HepG2 (cell line): ENCODE measurements around the gene TGM2. TPM values are rescaled to one million over a fixed set of nuclear protein-coding genes. Genes with fewer than 3 reads are reported as not detected.

ENCODE experiments used
- CCDC6 ChIP-seq: sonication (generic); formaldehyde crosslinking; IDR thresholded peaks from 2 replicates; pipeline ENCODE4 v1.8.1; 2022; ENCODE audit warnings: mild to moderate bottlenecking, missing genetic modification reagents, moderate library complexity
- CHD2 ChIP-seq: IDR thresholded peaks from 2 replicates; pipeline ENCODE4 v1.6.1; 2011; ENCODE audit warnings: low read depth, low read length, improper control_type of control experiment
- DPF2 ChIP-seq: sonication (generic); formaldehyde crosslinking; IDR thresholded peaks from 2 replicates; pipeline ENCODE4 v1.4.0; 2020; ENCODE audit warnings: mild to moderate bottlenecking, low read depth, missing genetic modification reagents, borderline replicate concordance
- FOSL2 ChIP-seq: sonication (generic); formaldehyde crosslinking; IDR thresholded peaks from 2 replicates; pipeline ENCODE4 v1.4.0; 2020; ENCODE audit warnings: missing genetic modification reagents
- KDM2A ChIP-seq: sonication (generic); formaldehyde crosslinking; IDR thresholded peaks from 2 replicates; pipeline ENCODE4 v1.4.0; 2020; ENCODE audit warnings: low read depth, missing genetic modification reagents, borderline replicate concordance
- MLLT10 ChIP-seq: sonication (generic); formaldehyde crosslinking; IDR thresholded peaks from 2 replicates; pipeline ENCODE4 v1.4.0; 2020; ENCODE audit warnings: missing genetic modification reagents
- SALL2 ChIP-seq: sonication (generic); formaldehyde crosslinking; IDR thresholded peaks from 2 replicates; pipeline ENCODE4 v1.8.1; 2023; ENCODE audit warnings: mild to moderate bottlenecking, missing genetic modification reagents, inconsistent platforms
- SRSF9 ChIP-seq: fragments of 200-400 bp; formaldehyde crosslinking; IDR thresholded peaks from 2 replicates; pipeline ENCODE4 v1.6.1; 2018; ENCODE audit warnings: borderline replicate concordance, mild to moderate bottlenecking, low read depth, low read length; ENCODE audit not compliant: insufficient read depth, poor library complexity, severe bottlenecking
- TBP ChIP-seq: sonication (generic); formaldehyde crosslinking; IDR thresholded peaks from 2 replicates; pipeline ENCODE4 v1.5.0; 2020; ENCODE audit warnings: missing genetic modification reagents
- ZNF136 ChIP-seq: sonication (generic); formaldehyde crosslinking; IDR thresholded peaks from 2 replicates; pipeline ENCODE4 v1.8.1; 2022; ENCODE audit warnings: low read depth, mild to moderate bottlenecking, moderate library complexity, missing genetic modification reagents
- ZNF143 ChIP-seq: sonication (generic); formaldehyde crosslinking; IDR thresholded peaks from 2 replicates; pipeline ENCODE4 v1.4.0; 2020; ENCODE audit warnings: missing genetic modification reagents
- ZNF260 ChIP-seq: sonication (generic); formaldehyde crosslinking; IDR thresholded peaks from 2 replicates; pipeline ENCODE4 v1.4.0; 2020; ENCODE audit warnings: missing genetic modification reagents, low read depth, mild to moderate bottlenecking, borderline replicate concordance
- ZNF264 ChIP-seq: sonication (generic); formaldehyde crosslinking; IDR thresholded peaks from 2 replicates; pipeline ENCODE4 v1.4.0; 2020; ENCODE audit warnings: missing genetic modification reagents
- ZNF460 ChIP-seq: sonication (generic); formaldehyde crosslinking; IDR thresholded peaks from 2 replicates; pipeline ENCODE4 v1.5.1; 2020; ENCODE audit warnings: missing genetic modification reagents, mild to moderate bottlenecking, borderline replicate concordance
- ZNF468 ChIP-seq: sonication (generic); formaldehyde crosslinking; IDR thresholded peaks from 2 replicates; pipeline ENCODE4 v1.8.0; 2022; ENCODE audit warnings: mild to moderate bottlenecking, moderate library complexity, missing genetic modification reagents
- ZNF660 ChIP-seq: sonication (generic); formaldehyde crosslinking; IDR thresholded peaks from 2 replicates; pipeline ENCODE4 v1.5.1; 2020; ENCODE audit warnings: mild to moderate bottlenecking, low read depth, missing genetic modification reagents, borderline replicate concordance
- polyA plus RNA-seq, 8 experiments: library from polyadenylated mRNA; depleted of rRNA in 3 of 8; stranded (reverse) in 7 of 8; unstranded in 1 of 8; fragments of >200 nt; fragmentation: Illumina TruSeq in 4 of 8; extraction: Trizol in 4 of 8; gene quantifications; 2 replicates each; pipeline versions ENCODE4 v1.2.1 to v1.2.3, GENCODE V29; 2011 to 2016; ENCODE audit warnings: low read depth in 4 of 8, missing spikeins in 1 of 8, mixed read lengths in 1 of 8; ENCODE audit not compliant: insufficient read depth in 1 of 8
- total RNA-seq, 5 experiments: library from RNA; depleted of rRNA; stranded (reverse); fragments of >200 nt; fragmentation: Illumina TruSeq; extraction: Trizol; gene quantifications; 2 replicates each; pipeline ENCODE4 v1.2.3, GENCODE V29; 2016; ENCODE audit warnings: low read depth in 1 of 5
- TF ChIP-seq, protein P1 (sequence below): sonication (generic); formaldehyde crosslinking; IDR thresholded peaks from 2 replicates; pipeline ENCODE4 v1.8.1; 2023; ENCODE audit warnings: mild to moderate bottlenecking, missing genetic modification reagents
- TF ChIP-seq, protein P2 (sequence below): sonication (generic); formaldehyde crosslinking; IDR thresholded peaks from 2 replicates; pipeline ENCODE4 v1.5.1; 2020; ENCODE audit warnings: mild to moderate bottlenecking, missing genetic modification reagents
- TF ChIP-seq, protein P3 (sequence below): sonication (generic); formaldehyde crosslinking; IDR thresholded peaks from 2 replicates; pipeline ENCODE4 v1.5.0; 2020; ENCODE audit warnings: missing genetic modification reagents
- TF ChIP-seq, protein P4 (sequence below): sonication (generic); formaldehyde crosslinking; conservative IDR thresholded peaks from 2 replicates; pipeline ENCODE4 v1.8.0; 2022; ENCODE audit warnings: low read depth, missing genetic modification reagents
- TF ChIP-seq, protein P5 (sequence below): IDR thresholded peaks from 2 replicates; pipeline ENCODE4 v1.6.1; 2016

Gene TGM2
- total and polyA plus RNA-seq, 2 of the 13 experiments (the other 11 are each of a cell fraction or from before 2014, with no cell fraction given): 4.2 to 46.4 TPM

DNA sequence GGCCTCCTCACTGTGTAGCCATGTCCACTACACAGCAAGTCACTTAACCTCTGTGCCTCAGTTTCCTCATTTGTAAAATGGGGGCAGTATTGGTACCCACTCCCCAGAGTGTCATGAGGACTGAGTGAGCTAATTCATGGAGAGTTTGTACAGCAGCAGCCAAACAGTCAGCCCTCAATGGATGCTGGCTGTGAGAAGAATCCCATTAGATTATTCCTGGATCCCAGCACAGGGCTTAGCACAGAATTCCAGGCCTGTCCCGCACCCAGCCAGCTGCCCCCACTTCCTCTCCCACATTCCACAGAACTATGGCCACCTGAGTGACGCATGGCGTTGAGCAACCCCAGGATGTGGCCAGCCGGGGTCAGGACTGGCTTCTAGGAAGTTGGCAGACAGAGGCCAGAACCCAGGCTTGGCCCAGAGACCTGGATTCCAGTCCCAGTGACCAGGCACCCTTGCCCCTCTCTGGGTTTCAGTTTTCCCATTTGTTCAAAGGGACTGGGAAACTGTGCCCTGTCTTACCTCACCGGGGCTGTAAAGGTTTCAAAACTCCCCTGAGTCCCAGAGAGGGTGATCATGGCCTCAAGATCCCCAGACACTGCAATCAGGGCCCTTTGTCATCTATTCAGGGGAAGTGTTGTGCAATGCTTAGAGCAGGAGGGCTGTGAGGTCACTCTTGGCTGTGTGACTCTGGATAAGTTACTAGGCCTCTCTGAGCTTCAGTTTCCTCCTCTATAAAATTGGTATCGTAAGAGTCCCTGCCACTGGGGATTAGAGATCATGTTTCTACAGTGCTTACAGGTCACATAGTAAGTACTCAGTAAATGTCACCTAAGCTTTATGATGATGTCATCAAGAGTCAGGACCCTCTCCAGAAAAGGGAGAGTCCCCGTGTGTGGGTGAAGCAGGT, 3.0 kb upstream of the TGM2 start (continued):
- TF ChIP-seq SRSF9 (no peak), SALL2 (CRISPR knock-in tag) (no peak), TBP (CRISPR knock-in tag) (no peak), KDM2A (CRISPR knock-in tag) (peak; percentile 71; the same call in 1 of the 2 replicates), CHD2 (no peak), FOSL2 (CRISPR knock-in tag) (peak; percentile 97), CCDC6 (no peak), ZNF260 (no peak), ZNF468 (CRISPR knock-in tag) (no peak), ZNF660 (CRISPR knock-in tag) (no peak), ZNF143 (no peak; the same call in 1 of the 2 replicates), ZNF136 (CRISPR knock-in tag) (no peak), MLLT10 (CRISPR knock-in tag) (no peak), ZNF264 (CRISPR knock-in tag) (0 out of 2 replicates have a peak, but pooled peaks have one; percentile 12), ZNF460 (CRISPR knock-in tag) (no peak), DPF2 (CRISPR knock-in tag) (peak; percentile 92)
- TF ChIP-seq, protein P1, sequence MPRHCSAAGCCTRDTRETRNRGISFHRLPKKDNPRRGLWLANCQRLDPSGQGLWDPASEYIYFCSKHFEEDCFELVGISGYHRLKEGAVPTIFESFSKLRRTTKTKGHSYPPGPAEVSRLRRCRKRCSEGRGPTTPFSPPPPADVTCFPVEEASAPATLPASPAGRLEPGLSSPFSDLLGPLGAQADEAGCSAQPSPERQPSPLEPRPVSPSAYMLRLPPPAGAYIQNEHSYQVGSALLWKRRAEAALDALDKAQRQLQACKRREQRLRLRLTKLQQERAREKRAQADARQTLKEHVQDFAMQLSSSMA (CRISPR knock-in tag): 0 out of 2 replicates have a peak, but pooled peaks have one; percentile 53
- TF ChIP-seq, protein P2, sequence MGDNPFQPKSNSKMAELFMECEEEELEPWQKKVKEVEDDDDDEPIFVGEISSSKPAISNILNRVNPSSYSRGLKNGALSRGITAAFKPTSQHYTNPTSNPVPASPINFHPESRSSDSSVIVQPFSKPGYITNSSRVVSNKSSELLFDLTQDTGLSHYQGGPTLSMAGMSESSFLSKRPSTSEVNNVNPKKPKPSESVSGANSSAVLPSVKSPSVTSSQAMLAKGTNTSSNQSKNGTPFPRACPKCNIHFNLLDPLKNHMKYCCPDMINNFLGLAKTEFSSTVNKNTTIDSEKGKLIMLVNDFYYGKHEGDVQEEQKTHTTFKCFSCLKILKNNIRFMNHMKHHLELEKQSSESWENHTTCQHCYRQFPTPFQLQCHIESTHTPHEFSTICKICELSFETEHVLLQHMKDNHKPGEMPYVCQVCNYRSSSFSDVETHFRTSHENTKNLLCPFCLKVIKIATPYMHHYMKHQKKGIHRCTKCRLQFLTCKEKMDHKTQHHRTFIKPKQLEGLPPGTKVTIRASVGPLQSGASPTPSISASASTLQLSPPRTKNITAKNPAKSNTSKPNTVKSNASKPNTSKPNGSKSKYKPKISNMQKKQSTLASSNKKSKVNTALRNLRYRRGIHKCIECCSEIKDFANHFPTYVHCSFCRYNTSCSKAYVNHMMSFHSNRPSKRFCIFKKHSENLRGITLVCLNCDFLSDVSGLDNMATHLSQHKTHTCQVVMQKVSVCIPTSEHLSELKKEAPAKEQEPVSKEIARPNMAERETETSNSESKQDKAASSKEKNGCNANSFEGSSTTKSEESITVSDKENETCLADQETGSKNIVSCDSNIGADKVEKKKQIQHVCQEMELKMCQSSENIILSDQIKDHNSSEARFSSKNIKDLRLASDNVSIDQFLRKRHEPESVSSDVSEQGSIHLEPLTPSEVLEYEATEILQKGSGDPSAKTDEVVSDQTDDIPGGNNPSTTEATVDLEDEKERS: peak; percentile 77
- TF ChIP-seq, protein P3, sequence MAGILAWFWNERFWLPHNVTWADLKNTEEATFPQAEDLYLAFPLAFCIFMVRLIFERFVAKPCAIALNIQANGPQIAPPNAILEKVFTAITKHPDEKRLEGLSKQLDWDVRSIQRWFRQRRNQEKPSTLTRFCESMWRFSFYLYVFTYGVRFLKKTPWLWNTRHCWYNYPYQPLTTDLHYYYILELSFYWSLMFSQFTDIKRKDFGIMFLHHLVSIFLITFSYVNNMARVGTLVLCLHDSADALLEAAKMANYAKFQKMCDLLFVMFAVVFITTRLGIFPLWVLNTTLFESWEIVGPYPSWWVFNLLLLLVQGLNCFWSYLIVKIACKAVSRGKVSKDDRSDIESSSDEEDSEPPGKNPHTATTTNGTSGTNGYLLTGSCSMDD: no peak
- TF ChIP-seq, protein P4, sequence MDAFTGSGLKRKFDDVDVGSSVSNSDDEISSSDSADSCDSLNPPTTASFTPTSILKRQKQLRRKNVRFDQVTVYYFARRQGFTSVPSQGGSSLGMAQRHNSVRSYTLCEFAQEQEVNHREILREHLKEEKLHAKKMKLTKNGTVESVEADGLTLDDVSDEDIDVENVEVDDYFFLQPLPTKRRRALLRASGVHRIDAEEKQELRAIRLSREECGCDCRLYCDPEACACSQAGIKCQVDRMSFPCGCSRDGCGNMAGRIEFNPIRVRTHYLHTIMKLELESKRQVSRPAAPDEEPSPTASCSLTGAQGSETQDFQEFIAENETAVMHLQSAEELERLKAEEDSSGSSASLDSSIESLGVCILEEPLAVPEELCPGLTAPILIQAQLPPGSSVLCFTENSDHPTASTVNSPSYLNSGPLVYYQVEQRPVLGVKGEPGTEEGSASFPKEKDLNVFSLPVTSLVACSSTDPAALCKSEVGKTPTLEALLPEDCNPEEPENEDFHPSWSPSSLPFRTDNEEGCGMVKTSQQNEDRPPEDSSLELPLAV: no peak
- TF ChIP-seq, protein P5, sequence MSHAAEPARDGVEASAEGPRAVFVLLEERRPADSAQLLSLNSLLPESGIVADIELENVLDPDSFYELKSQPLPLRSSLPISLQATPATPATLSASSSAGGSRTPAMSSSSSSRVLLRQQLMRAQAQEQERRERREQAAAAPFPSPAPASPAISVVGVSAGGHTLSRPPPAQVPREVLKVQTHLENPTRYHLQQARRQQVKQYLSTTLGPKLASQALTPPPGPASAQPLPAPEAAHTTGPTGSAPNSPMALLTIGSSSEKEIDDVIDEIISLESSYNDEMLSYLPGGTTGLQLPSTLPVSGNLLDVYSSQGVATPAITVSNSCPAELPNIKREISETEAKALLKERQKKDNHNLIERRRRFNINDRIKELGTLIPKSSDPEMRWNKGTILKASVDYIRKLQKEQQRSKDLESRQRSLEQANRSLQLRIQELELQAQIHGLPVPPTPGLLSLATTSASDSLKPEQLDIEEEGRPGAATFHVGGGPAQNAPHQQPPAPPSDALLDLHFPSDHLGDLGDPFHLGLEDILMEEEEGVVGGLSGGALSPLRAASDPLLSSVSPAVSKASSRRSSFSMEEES (CRISPR knock-in tag): peak; percentile 59
